ENCODE data around the gene PCNX1. TPM values are rescaled to one million over a fixed set of nuclear protein-coding genes. Genes with fewer than 3 reads are reported as not detected.

PCNX1 gene
- total and polyA plus RNA-seq, 9 of the 15 experiments (the other 6 are each of a cell fraction or from before 2014, with no cell fraction given): 0.30 to 4.5 (median 2.3) TPM

GRCh38 chr14:70898111-70898745 lies 9.0 kb upstream of the PCNX1 start:
- no peaks in the 10 kb centered on the region for H3K36me3 ChIP-seq (ENCODE audit: control insufficient read depth, insufficient read depth, low read length)
- no peak overlapping the region for H2AFZ ChIP-seq (ENCODE audit: low read depth, low read length)
- WGBS (ENCODE audit: insufficient coverage, low coverage, missing lambda C conversion rate): 0% methylated on average over 3 of the region's 3 CpGs
- no peaks in the 10 kb centered on the region for H3K9me1 ChIP-seq (ENCODE audit: control insufficient read depth, insufficient read depth, low read length)
- no peaks in the 10 kb centered on the region for H3K79me2 ChIP-seq (ENCODE audit: control insufficient read depth, insufficient read depth, low read length)
- H3K9me3 ChIP-seq (replicated peaks; ENCODE audit: control insufficient read depth, insufficient read depth, low read depth, low read length): no peaks in the 10 kb centered on the region
- CTCF ChIA-PET (ENCODE audit: low intra/inter-chr PET ratio): no interaction called here
- no peaks in the 10 kb centered on the region for H3K4me1 ChIP-seq (replicated peaks in 1 of 2; ENCODE audit: control insufficient read depth in 2 of 2, insufficient read depth in 2 of 2, low read length in 2 of 2)
- H3K4me3 ChIP-seq: no peak overlapping the region
- H3K27ac ChIP-seq (ENCODE audit: extremely low read depth, low read depth, low read length): no peak overlapping the region
- BruUV-seq (replicated peaks): no TSS peak
- no peak for TF ChIP-seq ATF6 (CRISPR knock-in tag; IDR thresholded peaks at IDR 0.05)
- TF ChIP-seq ZNF395 (CRISPR knock-in tag; IDR thresholded peaks at IDR 0.05): no peak
- no peak for TF ChIP-seq ZNF3 (CRISPR knock-in tag; IDR thresholded peaks at IDR 0.05)
- no peak for TF ChIP-seq CHD2 (IDR thresholded peaks at IDR 0.05; ENCODE audit: low read depth, low read length)
- no peak for TF ChIP-seq GATAD2A (IDR thresholded peaks at IDR 0.05)
- TF ChIP-seq KDM2B (CRISPR knock-in tag; IDR thresholded peaks at IDR 0.05): no peak
- no peak for TF ChIP-seq ZNF354B (CRISPR knock-in tag; IDR thresholded peaks at IDR 0.05)
- no peak for TF ChIP-seq CBFA2T2 (conservative IDR thresholded peaks at IDR 0.05)
- TF ChIP-seq CXXC5 (CRISPR knock-in tag; IDR thresholded peaks at IDR 0.05): no peak
- TF ChIP-seq EP300 (IDR thresholded peaks at IDR 0.05; ENCODE audit: low read length): no peak
- DNase-seq (ENCODE audit: extremely low read depth in 1 of 4, low spot score in 3 of 4) (no peak), FAIRE-seq (no peak), ATAC-seq (no peak)
- no peaks in the 10 kb centered on the region; the same call in 1 of the 2 replicates for H4K20me1 ChIP-seq (replicated peaks; ENCODE audit: control insufficient read depth, insufficient read depth, low read length)
- POLR2A ChIA-PET: no interaction called here
- peaks cover 0 to 2% of the 10 kb centered on the region in 2 experiments; a peak in 1 of 5 replicates for H3K27me3 ChIP-seq (ENCODE audit: control insufficient read depth in 2 of 2, insufficient read depth in 2 of 2, low read length in 2 of 2)
- no peak overlapping the region for H3K9ac ChIP-seq (ENCODE audit: insufficient read depth in 1 of 2, low read depth in 2 of 2, low read length in 2 of 2)
- no peak overlapping the region for H3K4me2 ChIP-seq (ENCODE audit: insufficient read depth, low read length)
- intact Hi-C loops (cut with micrococcal nuclease) (no loop called here), in situ Hi-C loops (cut with MboI) (no loop called here)
